HG03457 (cell line): Measurements from ENCODE around the gene FAM131B.
"Not testable (repeated sequence)": the region's sequence is repeated elsewhere in the genome, so short reads cannot be mapped to it uniquely, and the experiment has no call there.

Source experiments
- ATAC-seq: cut with Tn5 transposase; IDR thresholded peaks from one replicate; pipeline ENCODE4 v1.9.1; 2021; ENCODE audit warnings: moderate number of reproducible peaks; ENCODE audit not compliant: unreplicated experiment

FAM131B gene

GRCh38 chr7:143362131-143363015 lies at the start of gene FAM131B:
TSS of gene FAM131B (minus strand) at chr7:143362713. CDS start at chr7:143362603, 110 bp downstream.
- ATAC-seq = no peak

DNA sequence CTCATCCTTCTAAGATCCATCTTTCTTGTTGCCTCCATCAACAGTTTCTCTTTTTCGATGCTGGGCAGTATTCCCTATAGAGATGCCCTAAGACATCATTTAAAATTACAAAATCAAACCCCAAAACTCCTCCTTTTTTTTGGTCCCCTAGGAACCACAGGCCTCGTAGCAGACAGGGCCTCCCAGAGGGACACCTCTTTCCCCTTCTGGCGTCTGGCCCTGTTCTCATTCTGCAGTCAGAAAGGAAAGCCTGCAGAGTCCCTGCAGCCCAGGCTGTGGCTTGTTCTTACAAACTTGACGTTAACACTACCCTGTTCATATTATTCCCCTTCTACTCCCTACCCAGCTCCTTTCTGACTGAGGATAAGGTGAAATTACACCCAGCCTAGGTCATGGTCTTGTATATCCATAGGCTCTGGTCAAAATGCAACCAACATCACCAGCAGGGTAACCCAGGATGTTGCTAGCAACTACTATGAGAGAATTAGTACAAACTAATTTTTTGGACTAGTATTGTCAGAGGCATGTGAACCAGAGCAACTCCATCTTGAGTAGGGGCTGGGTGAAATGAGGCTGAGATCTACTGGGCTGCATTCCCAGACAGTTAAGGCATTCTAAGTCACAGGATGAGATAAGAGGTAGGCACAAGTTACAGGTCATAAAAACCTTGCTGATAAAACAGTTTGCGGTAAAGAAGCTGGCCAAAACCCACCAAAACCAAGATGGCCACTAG lies 49.6 kb upstream of the FAM131B start:
- ATAC-seq = no peak

DNA sequence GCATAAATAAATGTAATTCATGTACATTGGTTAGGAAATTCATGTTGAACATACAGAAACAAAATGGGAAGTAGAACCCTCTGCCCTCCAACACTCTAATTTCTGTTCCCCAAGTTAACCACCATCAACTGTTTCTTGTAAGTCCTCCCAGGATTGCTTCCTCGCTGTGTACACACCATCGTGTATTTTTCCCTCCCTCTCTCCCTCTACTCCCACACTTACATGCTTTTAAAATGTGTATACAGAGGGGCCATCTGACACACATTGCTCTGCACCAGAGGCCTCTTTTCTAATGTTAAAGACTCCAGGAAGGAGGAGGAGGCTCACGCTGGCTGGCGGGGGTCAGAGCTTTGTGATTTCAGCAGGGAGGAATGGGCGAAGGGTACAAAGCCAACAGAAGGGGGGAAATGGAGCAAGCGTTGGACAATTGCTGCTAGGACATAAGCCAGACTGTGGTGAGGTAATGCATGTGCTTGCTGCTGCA lies 48.0 kb upstream of the FAM131B start:
- ATAC-seq = no peak

- no peak for ATAC-seq
Observed at GRCh38 chr7:143408686-143409561, 46.4 kb upstream of the FAM131B start, which contains the start of gene EPHA1. TSS of gene EPHA1 (minus strand) at chr7:143408856. CDS start at chr7:143408805, 51 bp downstream.

DNA sequence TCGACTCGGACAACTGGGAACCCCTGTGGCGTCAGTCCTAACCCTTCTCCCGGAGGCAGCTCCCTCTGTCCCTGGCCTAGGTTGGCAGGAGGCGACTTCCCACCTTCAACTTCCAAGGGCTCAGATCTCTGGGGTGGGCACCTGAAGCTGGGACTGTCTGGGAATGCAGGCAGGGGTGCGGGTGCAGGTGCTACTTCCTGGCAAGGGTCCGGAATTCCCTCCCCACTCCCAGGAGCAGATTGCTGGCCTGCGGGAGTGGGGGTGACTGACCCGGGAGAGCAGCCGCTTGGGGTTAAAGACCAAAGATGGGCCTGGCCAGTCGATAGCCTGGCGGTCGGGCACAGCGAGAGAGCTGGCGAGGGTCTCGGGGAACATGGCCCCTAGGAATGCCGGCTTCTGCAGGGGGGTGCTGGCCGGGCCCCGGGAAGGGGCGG lies 45.8 kb upstream of the FAM131B start:
- no peak for ATAC-seq

DNA sequence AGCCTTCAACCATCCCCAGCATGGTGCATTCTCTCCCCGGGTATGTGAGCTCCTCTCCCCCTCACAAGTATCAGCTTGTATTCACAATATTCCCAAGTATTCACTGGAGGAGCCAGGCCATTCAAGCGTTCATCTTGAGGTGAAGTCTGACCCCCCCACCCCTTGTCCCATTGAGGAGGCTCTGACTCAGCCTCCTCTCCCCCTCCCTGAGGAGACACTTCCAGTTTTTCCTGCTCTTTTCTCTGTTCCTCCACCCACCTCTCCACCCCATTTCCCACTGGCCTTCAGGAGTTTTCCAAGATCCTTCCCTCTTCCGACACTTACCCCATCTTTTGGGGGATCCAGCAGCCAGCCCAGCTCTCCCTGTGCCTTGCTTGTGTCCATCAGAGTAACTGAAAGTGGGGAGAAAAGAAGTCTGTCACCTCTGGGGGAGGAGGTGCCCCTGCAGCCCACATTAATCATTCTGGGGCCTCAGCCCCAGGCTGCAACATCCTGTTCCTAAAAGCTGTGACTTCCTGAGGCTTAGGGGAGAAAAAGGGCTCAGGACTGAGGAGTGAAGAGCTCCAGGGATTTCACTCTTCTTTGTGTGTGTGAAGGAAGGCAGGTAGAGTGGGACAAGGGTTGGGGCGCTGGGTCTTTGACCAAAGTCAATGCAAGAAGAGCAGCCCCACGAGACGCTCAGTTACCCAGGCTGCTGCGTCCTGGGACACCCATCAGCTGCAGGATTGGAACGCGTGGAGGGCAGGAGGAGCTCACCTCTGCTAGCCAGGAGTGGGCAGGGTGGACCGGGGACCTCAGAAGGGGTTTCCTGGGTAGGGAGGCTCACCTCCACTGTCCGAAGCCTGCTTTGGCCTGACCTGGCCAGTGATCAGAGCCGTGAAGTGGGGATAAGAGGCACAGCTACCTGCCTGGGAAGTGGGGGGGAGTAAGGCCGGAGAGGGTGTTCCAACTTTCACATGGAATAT lies 45.1 kb upstream of the FAM131B start:
- ATAC-seq = no peak

DNA sequence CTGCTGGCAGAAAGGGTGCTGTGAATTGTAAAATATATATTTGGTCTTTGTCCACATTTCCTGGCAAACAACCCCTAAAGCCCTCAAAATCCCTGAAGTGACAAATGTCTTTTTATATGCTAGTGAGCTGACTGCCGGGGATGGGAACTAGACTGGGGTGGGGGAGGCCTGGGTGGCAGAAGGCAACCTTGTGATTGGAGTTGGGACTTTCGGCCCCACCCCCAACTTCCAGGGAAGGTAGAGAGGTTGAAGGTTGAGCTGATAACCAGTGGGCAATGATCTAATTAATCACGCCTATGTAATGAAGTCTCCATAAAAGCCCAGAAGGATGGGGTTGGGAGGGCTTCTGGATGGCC lies 43.5 kb upstream of the FAM131B start:
- no peak for ATAC-seq

GRCh38 chr7:143405173-143406001 lies 42.9 kb upstream of the FAM131B start:
- no peak for ATAC-seq

DNA sequence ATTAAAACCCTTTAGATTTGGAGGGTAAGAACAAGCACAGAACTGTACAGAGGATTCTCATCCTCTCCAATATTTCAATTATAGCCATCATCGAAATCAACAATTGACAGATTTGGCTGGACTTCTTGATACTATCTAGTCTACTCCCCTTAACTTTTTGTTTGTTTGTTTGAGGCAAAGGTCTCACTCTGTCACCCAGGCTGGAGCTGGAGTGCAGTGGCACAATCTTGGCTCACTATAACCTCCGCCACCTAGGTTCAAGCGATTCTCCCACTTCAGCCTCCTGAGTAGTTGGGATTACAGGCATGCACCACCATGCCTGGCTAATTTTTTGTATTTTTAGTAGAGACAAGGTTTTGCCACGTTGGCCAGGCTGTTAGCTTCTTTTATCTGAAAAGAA lies 39.7 kb upstream of the FAM131B start:
- not testable (repeated sequence) for ATAC-seq

DNA sequence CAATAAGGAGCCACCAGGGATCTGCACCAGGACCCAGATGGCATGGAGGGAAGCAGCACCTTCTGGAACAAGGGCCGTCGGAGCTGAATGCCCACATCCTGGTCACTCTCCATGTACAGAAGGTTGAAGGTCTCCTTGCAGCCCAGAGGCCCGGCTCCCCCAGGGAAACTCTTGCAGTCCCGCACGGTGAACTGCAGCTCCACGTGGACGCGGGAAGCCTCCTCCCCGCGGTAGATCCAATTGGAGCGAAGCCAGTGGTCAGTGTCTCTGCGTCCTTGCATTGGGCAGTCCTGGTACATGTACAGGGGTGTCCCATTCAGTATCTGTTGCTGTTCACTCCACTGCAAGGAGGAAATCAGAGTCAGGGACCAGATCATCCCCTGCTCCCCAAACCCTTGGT lies 38.8 kb upstream of the FAM131B start:
- no peak for ATAC-seq

GRCh38 chr7:143399642-143400041 lies 37.1 kb upstream of the FAM131B start:
- ATAC-seq = no peak

DNA sequence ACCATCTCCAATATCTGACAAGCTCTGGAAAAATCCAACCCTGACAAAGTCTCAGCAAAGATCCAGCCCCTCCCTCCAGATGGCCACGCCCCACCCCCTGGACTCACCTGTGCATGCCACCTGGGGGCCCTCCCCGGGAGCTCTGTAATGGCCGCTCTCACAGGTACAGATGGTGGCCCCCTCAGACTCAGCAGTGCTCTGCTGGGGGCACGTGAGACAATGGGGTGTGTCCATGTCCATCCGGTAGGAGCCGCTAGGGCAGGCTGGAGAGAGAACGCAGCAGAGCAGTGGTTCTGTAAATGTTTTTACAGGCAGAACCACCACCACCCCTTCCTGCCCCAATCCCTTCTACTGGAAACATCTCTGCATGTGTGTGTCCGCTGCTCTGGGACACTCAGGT lies 36.6 kb upstream of the FAM131B start:
- no peak for ATAC-seq

DNA sequence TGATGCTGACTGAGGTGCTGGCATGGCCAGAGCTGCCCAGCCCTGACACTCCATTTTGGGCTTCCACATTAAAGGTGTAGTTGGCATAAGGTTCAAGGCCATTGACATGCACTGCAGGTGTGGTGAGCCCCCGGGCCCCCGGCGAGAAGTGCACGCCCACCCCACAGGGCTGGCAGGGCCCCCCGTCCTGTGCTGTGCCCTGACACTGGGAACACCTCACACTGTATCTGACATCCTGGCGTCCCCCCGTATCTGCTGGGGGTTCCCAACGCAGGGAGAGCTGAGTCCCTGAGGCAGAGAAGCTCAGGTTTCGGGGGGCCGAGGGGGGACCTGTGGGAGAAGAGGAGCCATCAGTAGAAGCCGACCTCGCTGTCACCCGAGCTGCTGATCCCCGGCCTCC lies 36.1 kb upstream of the FAM131B start:
- no peak for ATAC-seq

DNA sequence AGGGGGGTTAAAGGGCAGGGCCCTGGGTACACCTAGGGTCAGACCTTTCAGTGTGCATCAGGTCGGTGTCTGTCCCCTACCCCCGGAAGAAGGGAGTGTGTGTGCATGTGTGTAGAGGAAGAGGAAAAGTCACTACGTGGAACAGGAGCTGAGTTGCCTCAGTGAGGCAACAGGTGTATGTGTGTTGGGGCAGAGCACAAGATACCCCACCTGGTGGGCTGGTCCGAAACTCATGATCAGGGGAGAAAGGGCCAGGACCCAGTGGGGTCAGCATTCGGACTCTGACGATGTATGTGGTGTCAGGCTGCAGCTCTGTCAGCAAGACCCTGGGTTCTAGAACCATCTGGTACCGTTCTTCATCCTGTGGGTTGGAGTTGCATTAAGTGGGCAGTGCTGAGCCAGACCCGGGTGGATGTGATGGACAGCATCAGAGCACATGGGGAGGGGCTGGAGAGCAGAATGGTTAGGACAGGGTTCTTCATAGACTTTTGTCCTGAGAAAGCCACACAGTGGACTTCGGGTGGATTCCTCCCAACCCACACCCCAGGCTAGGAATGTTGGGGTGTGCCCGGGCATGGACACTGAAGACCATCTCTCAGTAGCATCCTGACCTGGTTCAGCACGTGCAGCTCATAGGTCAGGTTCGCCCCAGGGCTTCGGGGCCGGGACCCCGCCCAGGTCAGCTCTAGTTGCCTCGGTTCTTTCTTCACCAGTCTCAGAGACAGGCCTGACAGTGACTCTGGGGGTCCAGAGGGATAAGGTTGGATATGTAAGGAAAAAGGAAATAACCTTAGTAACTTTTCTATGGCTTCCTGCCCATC lies 35.4 kb upstream of the FAM131B start:
- ATAC-seq = no peak

- no peak for ATAC-seq
Observed at GRCh38 chr7:143396625-143397556, 34.4 kb upstream of the FAM131B start.

DNA sequence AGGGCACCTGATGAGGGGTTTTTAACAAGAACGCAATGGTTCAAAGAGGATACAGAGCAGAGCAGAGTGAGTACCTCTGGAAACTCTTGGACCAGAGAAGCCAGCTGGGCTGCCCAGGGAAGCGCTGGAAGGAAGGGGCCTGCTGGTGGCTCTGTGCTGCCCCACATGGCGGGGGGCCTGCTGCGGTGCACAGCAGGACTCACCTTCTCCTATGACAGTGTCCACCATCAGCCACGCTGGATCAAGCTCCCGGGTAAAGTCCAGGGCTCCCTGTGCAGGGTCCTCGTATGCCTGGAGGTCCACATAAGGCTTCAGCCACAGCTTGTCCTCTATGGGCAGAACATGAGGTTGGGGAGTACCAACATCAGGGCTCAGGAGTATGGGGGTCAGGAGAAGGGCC lies 33.7 kb upstream of the FAM131B start:
- ATAC-seq = no peak
